Central memory CD4-positive, alpha-beta T cell (primary cell): ENCODE results near the gene STXBP6.
"Not testable (repeated sequence)": the region's sequence is repeated elsewhere in the genome, so short reads cannot be mapped to it uniquely, and the experiment has no call there.

Source experiments
- DNase-seq: peaks from one replicate; pipeline ENCODE4 v3.0.0; 2022

The STXBP6 gene

DNA sequence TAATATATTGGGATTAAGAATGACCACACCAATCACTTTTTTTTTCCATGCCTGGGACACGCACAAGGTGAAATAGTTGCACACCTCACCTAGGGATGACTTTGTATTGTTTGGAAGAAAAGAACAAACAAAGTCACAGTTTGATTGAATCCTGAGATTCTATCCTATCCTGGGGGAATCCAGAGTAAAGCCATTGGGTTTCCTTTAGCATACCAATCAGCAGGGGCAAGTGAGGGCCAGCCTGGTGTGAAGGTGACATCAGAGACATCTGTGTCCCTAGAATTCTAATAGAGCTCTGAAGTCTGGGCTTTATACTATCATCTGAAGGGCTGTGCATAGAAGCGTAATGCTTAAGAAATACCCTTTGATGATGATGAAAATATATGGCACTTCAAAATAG is 199.9 kb downstream of the STXBP6 start:
- DNase-seq, result no peak

DNA sequence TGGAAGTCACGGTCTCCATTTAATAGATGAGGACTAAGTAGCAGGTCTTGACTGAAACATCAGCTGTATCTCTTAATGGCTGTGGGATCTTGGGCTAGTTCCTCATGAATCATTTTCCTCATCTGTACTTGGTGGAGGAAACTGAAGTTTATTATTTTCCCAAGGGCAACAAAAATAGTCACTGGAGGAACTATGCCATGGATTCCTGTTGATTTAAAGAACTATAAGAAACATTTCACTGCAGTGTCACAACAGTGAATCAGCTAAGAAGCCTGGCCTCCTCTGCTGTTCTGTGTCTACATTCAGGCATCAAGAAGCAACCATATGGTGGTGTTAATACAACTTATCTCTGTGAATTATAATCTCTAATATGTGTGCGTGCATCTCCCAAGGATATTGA is 200.5 kb downstream of the STXBP6 start:
- DNase-seq, result no peak

DNA sequence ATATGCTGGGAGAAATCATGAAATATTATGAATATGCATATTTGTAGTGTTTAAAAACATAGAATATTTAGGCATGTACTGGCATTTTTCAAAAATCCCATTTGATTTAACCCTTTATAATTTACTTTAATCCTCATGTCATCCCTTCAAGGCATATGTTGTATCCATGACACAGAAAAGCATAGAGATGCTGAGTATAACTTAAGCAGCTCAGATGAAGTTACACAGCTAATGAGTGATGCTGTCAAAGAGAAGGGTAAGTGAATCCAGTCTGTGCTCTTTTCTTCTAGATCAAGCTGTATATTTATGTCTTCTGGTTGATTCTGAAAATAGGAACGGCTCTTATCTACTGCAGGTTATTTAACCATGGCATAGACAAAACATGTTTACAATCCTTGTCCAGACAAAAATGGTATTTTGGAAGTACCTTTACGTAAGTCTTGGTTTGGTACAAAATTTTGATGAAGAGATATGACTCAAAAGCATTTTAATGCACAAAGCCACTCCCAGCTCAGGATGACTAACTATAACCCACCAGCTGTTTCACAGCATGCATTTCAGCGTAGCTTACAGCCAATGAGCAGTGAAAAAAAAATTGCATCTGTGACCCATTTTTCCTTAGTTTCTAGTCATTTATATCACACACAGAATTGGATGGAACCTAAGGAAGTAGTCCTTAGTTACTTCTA is 201.7 kb downstream of the STXBP6 start:
- no peak for DNase-seq

DNA sequence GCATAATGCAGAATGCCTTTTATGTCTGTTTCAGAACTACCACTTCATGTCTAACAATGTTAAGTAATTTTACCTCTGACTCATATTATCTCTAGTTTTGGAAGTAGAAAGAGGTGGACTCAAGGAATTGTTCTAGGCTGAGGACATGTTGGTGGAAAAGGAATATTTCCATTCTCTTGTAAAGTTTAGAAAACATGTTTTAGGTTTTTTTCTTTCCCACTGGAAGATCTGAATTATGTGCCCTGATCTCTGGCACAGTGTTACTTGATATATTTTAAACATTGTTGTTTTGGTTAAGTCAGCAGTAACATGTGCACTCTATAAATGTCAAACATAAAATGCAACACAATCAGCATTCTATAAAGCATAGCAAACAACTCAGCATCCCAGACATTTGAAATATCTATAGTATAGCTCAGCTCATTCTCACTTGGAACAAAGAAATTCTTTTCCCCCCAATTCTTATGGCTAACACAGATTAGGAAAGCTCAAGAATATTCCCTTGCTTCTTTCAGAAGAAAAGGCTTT is 202.3 kb downstream of the STXBP6 start:
- no peak for DNase-seq

DNA sequence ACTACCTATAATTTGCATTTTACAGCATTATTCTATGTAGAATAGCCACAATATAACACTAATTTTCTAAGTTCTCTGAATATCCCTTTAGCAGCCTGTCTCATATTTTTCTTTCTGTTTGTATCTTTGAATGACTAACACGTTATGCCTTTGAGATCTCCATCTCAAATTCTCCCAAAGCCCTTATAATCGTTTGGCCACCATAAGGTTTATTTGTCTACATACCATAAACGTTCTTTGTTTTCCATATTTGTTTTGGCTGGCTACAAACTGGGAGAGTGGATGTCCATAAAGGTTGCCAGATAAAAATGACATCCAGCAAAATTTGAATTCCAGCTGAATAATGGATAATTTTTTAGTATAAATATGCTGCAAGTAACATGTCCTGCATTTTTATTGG is 203.7 kb downstream of the STXBP6 start:
- DNase-seq, result no peak

DNA sequence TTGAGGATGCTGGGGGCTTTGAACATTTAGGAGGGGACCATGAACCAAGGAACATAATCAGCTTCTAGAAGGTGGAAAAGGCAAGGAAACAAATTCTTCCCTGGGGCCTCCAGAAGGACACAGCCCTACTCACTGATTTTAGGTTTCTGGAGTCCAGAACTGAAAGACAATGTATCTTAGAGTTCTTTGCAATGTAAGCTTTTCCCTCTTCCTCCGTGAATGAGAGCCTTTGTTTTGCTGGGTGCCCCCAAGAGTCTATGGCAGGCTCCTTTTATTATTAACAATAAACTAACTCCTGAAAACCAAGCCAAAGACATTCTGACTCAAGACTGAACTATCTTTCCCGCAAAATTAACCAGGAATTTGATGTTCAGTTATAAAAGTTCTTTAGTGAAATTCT is 204.1 kb downstream of the STXBP6 start:
- no peak for DNase-seq

DNA sequence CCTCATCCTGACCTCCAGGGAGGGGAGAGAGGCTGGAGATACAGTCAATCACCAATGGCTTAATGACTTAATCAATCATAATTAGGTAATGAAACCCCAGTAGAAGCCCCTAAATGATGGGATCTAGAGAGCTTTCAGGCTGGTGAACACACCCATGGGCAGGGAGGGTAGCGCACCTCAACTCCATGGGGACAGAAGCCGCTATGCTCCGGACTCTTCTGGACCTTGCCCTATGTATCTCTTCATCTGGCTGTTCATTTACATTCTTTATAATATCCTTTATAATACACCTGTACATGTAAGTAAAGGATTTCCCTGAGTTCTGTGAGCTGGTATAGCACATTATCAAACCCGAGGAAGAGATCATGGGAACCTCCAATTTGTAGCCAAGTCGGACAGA is 205.9 kb downstream of the STXBP6 start:
- no peak for DNase-seq

DNA sequence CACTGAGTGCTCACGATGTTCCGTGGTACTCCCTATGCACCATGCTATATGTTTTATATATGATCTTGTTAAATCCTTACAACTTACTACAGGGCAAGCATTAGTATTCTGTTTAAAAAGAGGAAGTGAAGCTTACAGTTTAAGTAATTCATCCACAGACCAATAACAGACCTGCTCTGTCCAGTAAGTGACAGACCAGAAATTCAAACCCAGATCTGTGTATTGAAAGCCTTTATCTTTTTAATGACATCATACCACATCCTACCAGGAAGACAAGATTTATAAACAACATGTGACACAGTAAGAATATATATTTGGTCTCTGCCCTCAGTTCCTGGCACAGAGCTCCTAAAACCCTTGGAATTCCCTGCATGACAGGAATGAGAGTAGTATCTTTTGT is 206.5 kb downstream of the STXBP6 start:
- no peak for DNase-seq

DNA sequence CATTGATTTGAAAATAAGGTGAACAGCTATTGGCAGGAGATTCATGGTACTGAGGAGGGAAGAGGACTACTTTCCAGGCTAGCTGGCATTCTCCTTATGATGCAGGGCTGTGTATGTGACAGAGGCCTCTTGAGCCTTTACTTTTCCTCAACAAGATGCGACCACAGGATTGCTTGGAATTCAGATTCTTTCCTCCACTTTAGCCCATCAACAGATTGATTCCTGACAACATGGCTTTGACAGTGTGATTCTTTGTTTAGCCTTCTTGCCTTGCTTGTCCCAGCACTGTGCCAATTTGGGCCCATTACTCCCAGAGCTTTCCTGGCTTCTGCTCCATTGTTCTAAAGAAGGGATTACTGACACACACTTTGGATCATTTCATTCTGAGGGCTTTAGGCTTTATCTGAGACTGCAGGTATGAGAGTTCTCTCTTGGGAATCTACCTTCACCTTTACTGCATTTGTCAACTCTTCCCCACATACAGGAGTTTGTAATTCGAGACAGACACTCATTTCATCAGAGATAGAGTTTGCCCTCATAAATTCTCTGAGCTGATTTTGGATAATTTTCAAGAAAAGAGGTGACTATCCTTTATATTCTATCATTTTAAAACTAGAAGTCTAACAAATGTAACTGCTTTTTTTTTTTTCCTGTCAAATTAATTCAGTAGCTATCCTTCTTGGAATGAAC is 209.6 kb downstream of the STXBP6 start:
- no peak for DNase-seq

DNA sequence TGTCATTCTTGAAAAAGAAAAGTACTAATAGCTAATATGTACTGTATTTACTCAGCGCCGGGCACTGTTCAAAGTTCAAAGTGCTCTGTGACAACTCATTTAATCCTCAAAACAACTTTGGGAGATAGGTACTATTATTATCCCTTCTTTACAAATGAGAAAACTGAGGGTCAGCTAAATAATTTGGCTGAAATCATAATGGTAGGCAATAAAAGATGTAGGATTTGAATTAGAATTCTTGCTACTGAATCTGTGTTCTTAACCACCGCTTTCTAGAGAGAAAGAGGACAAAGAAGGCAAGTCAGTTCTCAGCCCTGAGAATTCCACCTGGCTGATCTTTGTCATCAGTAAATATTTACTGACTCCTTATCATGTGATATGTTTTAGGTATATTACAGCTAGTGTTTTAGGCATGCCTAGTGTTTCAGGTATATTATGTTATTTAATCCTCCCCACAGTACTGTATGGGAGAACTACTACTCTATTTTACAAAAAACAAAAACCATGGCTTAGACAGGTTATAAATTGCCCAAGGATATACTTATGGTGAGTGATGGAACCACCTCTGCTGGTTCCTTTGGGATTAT is 210.2 kb downstream of the STXBP6 start:
- DNase-seq, result no peak

DNA sequence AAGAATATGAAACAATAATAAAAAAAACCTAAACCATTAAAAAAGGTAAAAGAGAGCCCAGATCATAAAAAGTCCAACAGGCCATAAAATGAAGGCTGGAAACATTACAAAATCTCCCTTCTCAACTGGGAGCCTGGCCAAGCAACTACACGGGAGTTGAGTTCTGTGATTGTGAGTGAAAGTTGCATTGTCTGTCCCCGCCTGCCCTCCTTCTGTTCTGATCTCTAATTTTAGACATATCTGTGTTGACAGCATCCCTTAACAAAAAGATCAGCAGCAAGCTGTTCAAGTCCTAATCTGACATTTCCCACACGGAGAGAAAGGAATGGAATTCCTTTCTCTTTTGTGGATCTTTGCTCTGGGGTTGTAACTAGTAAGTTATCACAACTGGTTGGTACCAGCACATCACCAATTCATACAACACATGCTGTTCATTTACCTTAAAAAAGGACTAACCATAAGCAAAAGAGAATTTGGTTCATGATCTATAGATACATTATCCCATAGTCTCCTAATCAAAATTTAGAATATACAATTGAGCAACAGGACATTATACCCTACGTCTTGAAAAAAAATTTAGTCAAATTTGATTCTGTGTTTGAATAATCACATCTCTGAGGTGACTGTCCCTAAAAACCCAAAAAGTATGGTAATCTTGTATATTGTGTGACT is 210.9 kb downstream of the STXBP6 start:
- no peak for DNase-seq

DNA sequence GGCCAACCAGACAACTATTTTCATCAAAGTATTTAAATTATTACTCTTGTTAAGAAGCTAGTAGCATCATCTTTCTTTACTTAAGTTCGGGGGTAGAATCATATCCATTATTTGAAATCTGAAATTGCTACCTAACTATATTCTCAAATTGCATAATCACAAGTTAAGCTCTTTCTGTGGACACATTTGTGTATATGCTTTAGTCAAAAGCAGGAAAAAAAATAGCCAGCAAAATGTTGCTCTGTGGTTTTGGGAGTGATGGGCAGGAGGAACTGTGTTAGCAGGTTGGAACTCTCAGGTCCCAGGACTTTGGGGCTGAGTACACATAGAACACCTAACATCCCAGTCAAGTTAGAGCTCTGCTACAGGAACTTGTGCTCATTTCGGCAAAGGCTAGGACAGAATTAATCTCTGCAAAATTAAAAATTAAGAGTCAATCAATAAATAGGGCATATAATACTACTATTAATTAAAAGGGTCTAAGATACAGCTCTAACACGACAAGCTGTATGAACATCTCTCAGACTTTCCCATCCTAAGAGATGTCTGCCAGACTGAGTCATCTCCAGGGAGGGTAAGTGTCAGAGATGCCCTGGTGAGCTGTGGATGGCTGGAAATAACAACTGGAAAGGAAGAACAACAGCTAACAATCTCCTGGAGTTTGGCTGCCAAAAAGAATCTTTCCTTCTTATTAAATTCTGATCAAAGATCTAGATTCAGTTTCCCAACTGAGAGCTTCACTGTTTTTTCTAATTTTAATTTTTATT is 212.5 kb downstream of the STXBP6 start:
- DNase-seq, result no peak

DNA sequence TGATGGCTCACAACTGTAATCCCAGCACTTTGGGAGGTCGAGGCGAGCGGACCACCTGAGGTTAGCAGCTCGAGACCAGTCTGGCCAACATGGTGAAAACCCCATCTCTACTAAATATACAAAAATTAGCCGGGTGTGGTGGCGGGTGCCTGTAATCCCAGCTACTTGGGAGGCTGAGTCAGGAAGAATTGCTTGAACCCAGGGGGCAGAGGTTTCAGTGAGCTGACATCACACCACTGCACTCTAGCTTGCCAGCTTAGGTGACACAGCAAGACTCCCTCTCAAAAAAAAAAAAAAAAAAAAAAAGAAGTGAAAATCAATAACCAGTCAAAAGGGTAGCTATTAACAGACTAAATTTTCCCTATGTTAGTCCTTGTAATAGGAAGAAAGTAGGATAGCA is 213.6 kb downstream of the STXBP6 start:
- not testable (repeated sequence) for DNase-seq

DNA sequence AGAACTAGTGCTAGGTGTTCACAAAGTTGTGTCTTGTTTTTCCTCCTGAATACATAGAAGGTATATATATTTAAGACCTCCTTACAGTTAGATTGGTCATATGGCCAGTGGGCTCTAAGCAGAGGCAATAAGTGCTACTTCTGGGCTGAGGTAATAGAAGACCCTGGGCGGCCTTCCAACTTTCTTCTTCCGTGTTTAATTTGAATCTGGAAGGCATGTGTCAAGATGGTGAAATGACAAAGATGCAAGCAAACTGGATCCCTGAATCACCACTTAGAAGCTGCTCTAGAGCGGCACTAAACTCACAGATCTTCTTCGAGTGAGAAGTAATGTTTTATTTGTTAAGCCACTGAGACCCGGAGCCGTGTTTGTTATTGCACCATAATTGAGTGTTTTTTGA is 215.0 kb downstream of the STXBP6 start:
- DNase-seq, result no peak

DNA sequence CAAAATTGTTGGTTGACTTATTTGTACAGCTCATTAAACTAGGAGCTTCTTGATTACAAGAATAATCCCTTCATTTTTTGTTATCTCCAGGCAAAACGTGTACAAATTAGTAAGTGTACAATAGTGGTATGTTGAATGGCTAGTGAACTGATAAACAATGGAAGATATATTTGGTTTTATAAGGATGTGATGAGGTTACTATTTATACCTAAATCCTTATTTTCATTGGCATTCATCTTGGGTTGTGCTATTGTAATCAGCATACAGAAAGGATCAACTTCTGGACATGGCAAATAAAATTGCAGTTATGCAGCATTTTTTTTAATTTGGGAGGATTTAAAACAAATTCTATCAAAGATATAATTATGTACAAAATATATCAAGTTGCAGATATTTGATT is 216.6 kb downstream of the STXBP6 start:
- no peak for DNase-seq

DNA sequence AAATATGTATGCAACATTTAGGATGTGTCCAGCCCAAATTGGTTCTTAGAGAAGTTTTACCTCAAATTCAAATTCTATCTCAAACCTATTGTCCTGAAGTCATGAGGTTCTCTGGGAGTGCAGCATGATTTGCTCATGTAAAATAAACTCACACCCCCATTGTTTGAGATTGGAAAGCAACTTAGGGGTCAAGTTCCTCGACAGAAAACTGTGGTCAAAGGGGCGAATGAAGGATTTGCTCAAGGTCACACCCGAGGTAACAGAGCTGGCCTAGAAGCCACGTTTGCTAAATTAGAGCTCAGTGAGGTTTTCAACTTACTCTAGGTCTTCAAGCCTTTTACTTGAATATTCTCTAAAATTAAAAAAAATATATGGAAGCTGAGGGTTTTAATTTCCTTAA is 218.3 kb downstream of the STXBP6 start:
- DNase-seq, result no peak

DNA sequence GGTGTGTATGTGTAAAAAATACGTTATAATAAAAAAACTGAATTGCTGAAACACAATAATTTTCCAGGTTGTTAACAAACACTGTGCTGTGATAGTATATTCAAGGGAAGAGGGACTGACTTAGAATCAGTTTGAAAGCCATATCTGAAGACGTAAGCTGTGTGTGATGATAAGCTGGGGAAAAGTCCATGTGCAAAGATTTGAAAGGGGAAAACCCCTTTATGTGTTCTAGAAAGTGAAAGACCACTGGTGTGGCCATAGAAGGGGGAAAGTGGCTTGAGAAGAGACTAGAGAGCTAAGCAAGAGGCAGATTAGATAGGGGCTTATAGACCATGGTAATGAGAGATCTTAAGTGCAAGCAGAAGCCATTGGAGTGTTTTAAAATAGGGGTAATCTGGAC is 220.1 kb downstream of the STXBP6 start:
- no peak for DNase-seq

DNA sequence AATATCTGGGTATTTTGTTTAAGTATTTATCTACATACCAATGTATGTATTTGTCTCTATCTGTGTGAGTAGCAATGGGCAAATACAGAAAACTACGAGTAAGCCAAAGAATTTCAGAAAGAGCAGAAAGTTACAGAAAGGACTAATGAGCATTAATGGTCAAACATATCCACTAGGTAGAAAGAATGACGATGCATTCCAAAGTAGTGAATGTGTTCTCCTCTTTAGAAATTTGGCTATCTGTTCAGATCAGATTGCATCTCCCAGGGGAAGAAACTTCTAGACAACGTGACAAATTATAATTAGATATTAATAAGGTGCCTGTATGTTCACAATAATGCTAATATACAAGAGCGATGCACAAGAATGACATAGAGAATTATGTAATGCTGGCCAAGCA is 221.5 kb downstream of the STXBP6 start:
- DNase-seq, result no peak

DNA sequence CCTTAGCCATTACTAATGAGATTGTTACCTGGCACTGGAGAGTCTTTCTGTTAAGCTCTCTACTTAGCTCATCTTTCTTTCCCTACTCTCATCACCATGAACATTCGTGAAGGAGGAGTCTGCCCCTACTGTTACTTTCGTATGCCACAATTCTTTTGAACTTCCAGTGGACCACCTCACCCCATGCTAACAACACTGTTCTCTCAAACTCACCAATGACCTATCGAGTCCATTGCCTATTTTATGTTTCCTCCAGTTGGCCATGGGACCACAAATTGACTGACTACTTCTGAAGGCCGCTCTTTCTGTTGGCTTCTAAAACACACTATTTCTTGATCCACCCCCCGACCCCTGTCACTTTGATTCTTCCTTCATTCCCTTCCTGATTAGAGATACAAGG is 223.6 kb downstream of the STXBP6 start:
- DNase-seq, result no peak

DNA sequence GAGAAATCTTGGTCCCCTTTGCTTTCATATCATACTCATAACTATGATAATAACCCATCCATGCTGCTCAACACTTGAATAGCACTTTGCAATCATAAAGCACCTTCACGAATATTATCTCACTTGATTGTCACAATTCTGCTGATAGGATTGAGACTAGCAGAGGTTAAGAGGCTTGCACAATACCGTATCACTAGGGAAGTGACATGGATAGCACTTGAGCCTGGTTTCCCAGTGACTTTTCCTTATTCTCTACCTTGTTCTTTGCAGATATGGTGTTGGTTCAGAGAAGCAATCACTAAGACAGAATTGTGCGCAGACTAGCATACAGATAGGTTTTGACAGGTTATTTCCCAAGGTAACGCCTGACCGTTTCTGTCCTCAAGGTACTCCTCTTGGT is 229.3 kb downstream of the STXBP6 start:
- no peak for DNase-seq

DNA sequence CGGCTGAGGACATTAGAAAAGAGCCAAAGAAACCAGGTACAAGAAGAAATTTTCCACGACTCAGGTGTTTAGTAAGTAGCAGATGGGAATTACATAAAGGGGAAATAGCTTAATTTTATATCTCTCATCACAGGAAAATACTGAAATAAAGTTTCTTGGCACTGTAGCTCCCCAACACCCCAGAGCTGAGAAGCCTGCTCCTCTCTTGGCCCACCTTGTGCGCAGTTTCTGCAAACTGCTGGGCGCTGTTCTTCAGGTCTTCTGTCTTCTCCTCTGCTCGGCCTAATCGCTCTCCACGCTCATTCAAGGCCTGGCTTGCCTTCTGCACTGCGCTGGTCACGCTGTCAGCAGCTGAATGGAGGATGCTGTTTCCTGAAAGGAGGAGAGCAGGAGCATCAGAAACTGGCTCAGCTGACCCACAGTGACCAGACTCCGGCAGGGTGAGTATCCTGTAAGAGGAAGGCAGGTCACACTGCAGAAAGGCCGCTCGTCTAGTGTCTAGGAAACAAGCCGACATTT is 231.1 kb downstream of the STXBP6 start:
- DNase-seq, result no peak

DNA sequence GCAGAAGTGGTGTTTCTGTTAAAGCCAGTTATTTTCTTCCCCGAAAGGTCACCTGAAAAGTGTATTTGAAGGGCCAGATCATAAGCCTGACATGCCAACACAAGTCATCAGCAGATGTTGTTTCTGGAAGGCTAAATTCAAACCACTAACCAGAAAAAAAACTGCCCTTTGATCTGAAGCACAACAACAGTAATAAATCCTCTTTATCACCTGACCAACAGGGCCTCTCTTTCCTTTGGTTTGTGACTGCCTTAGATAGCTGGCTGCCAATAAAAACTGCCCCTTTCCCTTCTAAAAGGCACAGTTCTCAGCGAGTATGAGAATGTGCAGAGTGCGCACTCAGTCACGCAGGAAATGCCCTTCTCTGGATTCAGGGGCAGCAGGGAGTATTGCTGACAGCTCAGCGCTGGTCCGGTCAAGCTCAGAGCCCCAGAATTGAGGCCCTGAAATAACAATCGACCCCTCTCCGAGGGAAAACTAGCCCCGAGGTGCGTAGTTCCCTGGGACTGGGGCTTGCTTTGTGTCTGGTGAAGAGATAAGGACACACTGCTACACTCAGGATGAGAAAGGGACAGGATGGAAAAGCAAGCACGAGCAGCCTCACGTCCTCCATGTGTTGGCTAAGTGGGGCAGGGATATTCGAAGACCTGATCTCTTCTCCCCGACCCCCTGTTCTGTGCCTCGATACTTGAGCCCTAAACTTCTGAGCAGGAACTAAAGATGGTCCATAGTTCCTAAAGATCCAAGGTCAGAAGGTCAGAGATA is 231.7 kb downstream of the STXBP6 start:
- DNase-seq, result no peak
